Measurements from ENCODE around the gene ZBTB42. TPM values are rescaled to one million over a fixed set of nuclear protein-coding genes. Genes with fewer than 3 reads are reported as not detected.

Gene ZBTB42
- total RNA-seq, 1 donor = 2.9 TPM

- Histone ChIP-seq H3K79me2 (ENCODE audit: insufficient read depth, low read length) (peaks cover 8% of the 10 kb centered on the region), H4K20me1 (ENCODE audit: insufficient read depth, low read length) (peaks cover 40% of the 10 kb centered on the region), H3K4me2 (ENCODE audit: insufficient read depth, low read length) (no peak overlapping the region), H3K36me3 (ENCODE audit: insufficient read depth, low read length) (peaks cover 14% of the 10 kb centered on the region), H3K4me3 (ENCODE audit: insufficient read depth, low read length) (no peak overlapping the region), H3K27me3 (ENCODE audit: insufficient read depth, low read length) (no peaks in the 10 kb centered on the region), H3K27ac (ENCODE audit: low read depth, low read length) (no peak overlapping the region), H3K9me3 (ENCODE audit: low read depth, low read length) (no peaks in the 10 kb centered on the region), H2AFZ (ENCODE audit: low read length) (no peak overlapping the region), H3K4me1 (ENCODE audit: insufficient read depth, low read length) (no peaks in the 10 kb centered on the region)
- TF ChIP-seq CTCF (IDR thresholded peaks at IDR 0.05; ENCODE audit: extremely low read depth, low read depth, low read length) = no peak
- peak; percentile 60 for DNase-seq (ENCODE audit: insufficient read length, low spot score, missing footprints)
Measured at GRCh38 chr14:104777808-104778249, 23.1 kb upstream of the ZBTB42 start.

- no peak overlapping the region for H2AFZ ChIP-seq (ENCODE audit: low read length)
- peaks cover 9% of the 10 kb centered on the region for H3K36me3 ChIP-seq (ENCODE audit: insufficient read depth, low read length)
- TF ChIP-seq CTCF (IDR thresholded peaks at IDR 0.05; ENCODE audit: extremely low read depth, low read depth, low read length) = no peak
- H3K27me3 ChIP-seq (ENCODE audit: insufficient read depth, low read length) = no peaks in the 10 kb centered on the region
- DNase-seq (ENCODE audit: insufficient read length, low spot score, missing footprints) = peak; percentile 67
- H3K4me3 ChIP-seq (ENCODE audit: insufficient read depth, low read length) = no peak overlapping the region
- no peaks in the 10 kb centered on the region for H3K4me1 ChIP-seq (ENCODE audit: insufficient read depth, low read length)
- H3K79me2 ChIP-seq (ENCODE audit: insufficient read depth, low read length) = peaks cover 13% of the 10 kb centered on the region
- peaks cover 43% of the 10 kb centered on the region for H4K20me1 ChIP-seq (ENCODE audit: insufficient read depth, low read length)
- no peaks in the 10 kb centered on the region for H3K9me3 ChIP-seq (ENCODE audit: low read depth, low read length)
- H3K27ac ChIP-seq (ENCODE audit: low read depth, low read length) = no peak overlapping the region
- no peak overlapping the region for H3K4me2 ChIP-seq (ENCODE audit: insufficient read depth, low read length)
Measured at GRCh38 chr14:104778694-104779331, 22.1 kb upstream of the ZBTB42 start.

GRCh38 chr14:104779776-104780512 lies 21.0 kb upstream of the ZBTB42 start:
- TF ChIP-seq CTCF (IDR thresholded peaks at IDR 0.05; ENCODE audit: extremely low read depth, low read depth, low read length) = no peak
- Histone ChIP-seq H3K9me3 (ENCODE audit: low read depth, low read length) (no peaks in the 10 kb centered on the region), H3K79me2 (ENCODE audit: insufficient read depth, low read length) (peaks cover 23% of the 10 kb centered on the region), H3K4me3 (ENCODE audit: insufficient read depth, low read length) (no peak overlapping the region), H3K36me3 (ENCODE audit: insufficient read depth, low read length) (peaks cover 9% of the 10 kb centered on the region), H3K27me3 (ENCODE audit: insufficient read depth, low read length) (no peaks in the 10 kb centered on the region), H3K27ac (ENCODE audit: low read depth, low read length) (no peak overlapping the region), H3K4me2 (ENCODE audit: insufficient read depth, low read length) (no peak overlapping the region), H4K20me1 (ENCODE audit: insufficient read depth, low read length) (peaks cover 43% of the 10 kb centered on the region), H2AFZ (ENCODE audit: low read length) (no peak overlapping the region), H3K4me1 (ENCODE audit: insufficient read depth, low read length) (no peaks in the 10 kb centered on the region)
- DNase-seq (ENCODE audit: insufficient read length, low spot score, missing footprints) = peak; percentile 70

GRCh38 chr14:104780513-104781030 lies 20.3 kb upstream of the ZBTB42 start:
- TF ChIP-seq CTCF (IDR thresholded peaks at IDR 0.05; ENCODE audit: extremely low read depth, low read depth, low read length) = no peak
- H4K20me1 ChIP-seq (ENCODE audit: insufficient read depth, low read length) = peaks cover 41% of the 10 kb centered on the region

More at GRCh38 chr14:104780513-104781030, 20.3 kb upstream of the ZBTB42 start:
- Histone ChIP-seq H3K27me3 (ENCODE audit: insufficient read depth, low read length) (no peaks in the 10 kb centered on the region), H3K4me1 (ENCODE audit: insufficient read depth, low read length) (no peaks in the 10 kb centered on the region), H3K4me2 (ENCODE audit: insufficient read depth, low read length) (no peak overlapping the region), H2AFZ (ENCODE audit: low read length) (no peak overlapping the region), H3K79me2 (ENCODE audit: insufficient read depth, low read length) (peaks cover 30% of the 10 kb centered on the region), H3K9me3 (ENCODE audit: low read depth, low read length) (no peaks in the 10 kb centered on the region), H3K27ac (ENCODE audit: low read depth, low read length) (no peak overlapping the region), H3K4me3 (ENCODE audit: insufficient read depth, low read length) (no peak overlapping the region), H3K36me3 (ENCODE audit: insufficient read depth, low read length) (peaks cover 11% of the 10 kb centered on the region)
- peak; percentile 75 for DNase-seq (ENCODE audit: insufficient read length, low spot score, missing footprints)

All from osteoblast (primary cell).